NCI-H748 (cell line): ENCODE measurements around the gene ZSCAN20.
"Not testable (repeated sequence)": the region's sequence is repeated elsewhere in the genome, so short reads cannot be mapped to it uniquely, and the experiment has no call there.

ENCODE experiments used
- DNase-seq: peaks from one replicate; lab custom pipeline; 2025; ENCODE audit not compliant: unreplicated experiment; lab: John Stamatoyannopoulos, UW

Gene ZSCAN20

GRCh38 chr1:33473900-33474299 is 1.5 kb downstream of the ZSCAN20 start:
- no peak for DNase-seq

GRCh38 chr1:33477451-33477850 is 5.0 kb downstream of the ZSCAN20 start:
- no peak for DNase-seq

GRCh38 chr1:33482412-33482811 is 10.0 kb downstream of the ZSCAN20 start:
- no peak for DNase-seq

DNA sequence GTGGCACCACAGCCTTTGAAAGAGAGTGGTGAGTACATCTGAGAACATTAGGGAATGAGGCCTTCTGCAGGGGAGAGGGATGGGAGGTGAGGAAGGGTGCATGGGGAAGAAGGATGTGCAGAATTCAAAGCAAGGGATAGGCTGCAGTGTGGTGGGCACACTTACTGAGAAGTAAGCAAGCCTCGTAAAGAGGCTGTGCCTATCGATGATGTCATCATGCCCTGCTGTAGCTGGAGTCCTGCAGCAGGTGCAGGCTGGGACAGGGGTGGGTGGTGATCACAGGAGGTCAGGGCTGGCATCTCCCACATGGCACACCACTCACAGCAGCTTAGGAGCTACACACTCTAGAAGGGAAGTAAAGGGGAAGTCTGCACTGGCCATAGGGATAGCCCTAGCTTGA is 16.2 kb downstream of the ZSCAN20 start:
- no peak for DNase-seq

DNA sequence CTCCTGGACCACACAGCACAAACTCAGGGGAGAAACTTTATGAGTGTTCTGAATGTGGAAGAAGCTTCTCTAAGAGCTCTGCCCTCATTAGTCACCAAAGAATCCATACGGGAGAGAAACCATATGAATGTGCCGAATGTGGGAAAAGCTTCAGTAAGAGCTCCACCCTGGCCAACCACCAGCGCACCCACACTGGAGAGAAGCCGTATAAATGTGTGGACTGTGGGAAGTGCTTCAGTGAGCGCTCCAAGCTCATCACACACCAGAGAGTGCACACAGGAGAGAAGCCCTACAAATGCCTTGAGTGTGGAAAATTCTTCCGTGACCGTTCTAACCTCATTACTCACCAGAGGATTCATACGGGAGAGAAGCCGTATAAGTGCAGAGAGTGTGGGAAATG is 22.5 kb downstream of the ZSCAN20 start:
- no peak for DNase-seq

DNA sequence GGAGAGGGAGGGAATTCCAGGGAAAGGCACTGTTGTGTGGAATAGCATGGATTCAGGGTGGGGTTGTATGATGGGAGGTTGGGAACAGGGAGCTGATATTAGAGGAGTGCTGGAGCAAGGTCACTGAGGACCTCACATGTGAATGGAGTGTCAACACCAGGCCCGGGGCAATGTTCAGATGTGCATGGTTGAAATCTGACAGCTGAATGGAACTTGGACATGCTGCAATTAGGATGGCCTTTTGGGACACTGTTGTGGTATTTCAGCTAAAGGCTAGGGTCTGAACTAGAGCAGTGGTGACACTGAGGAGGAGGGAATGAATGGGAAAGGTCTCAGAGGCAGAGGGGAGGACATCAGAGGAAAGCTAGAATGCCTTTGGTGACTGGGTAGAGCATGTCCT is 25.0 kb downstream of the ZSCAN20 start:
- DNase-seq = no peak

DNA sequence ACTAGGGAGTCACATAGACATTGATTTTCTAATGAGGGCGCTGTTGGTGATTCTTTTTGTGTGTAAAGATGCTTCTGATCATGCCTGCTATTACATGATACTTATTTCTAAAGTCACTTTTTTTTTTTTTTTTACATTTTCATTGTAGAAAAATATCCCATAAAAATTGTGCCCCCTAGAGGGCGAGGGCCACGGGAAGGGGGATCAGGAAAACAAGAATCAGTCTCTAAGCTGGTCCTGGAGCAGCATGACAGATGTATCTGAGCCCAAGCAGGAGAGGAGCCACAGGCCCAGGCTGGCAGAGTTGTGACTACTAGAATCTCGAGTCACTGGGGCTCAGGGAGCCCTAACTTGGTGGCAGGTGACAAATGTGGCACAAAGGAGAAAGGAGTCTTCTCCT is 28.1 kb downstream of the ZSCAN20 start:
- DNase-seq = no peak

DNA sequence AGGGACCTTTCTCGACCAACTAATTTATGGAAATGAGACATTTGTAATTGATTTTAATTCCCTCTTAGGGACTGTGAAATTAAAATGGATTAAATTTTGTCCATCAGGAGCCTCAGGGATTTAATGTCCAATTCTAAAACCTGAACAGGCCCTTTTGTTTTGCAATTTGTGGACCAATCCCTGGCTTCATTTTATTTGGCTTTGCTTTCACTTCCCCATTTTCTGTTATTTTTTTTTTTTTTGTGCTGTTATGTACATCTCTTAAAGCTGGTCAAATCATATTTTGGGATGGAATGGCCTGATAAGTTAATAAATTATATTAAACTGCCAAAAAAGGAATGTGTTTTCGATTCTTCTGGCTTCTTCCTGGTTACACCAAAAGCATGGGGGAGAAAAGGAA is 28.9 kb downstream of the ZSCAN20 start:
- DNase-seq = no peak

- DNase-seq = no peak
These were observed 29.3 kb downstream of the ZSCAN20 start for GRCh38 chr1:33501774-33502173.

DNA sequence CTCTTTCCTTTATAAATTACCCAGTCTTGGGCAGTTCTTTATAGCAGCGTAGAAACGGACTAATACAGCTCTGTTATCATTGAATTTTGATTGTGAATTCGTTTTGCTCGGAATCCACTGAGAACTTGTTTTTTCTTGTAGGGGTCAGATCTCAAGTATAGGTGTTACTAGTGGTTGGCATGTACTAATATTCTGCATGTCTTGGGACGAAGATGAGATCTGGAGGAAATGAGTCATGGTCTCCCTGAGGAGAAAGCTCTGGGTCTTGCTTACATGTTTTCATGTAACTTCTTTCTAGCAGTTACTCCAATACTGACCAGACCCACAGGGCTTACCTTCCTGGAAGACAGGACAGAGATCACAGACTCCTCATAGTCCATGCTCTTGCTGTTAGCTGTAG is 30.3 kb downstream of the ZSCAN20 start:
- DNase-seq = no peak

DNA sequence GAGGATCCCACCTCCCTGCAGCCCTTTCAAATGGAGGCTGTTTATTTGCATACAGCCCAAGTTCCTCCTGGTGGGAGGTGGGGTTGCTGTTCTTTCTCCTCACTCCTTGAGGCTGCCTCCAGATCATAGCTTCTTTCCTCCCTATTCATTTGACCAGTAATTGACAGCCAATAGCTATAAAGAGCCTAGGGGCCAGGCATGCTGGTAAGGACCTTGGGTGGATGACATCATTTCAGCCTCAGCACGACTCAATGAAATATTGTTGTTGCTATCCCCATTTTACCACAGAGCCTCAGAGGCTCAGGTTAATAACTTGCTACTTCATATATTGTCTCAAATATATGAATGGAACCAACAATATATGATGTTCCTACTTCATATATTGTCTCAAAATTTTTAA is 31.1 kb downstream of the ZSCAN20 start:
- no peak for DNase-seq

- no peak for DNase-seq
These were observed 35.2 kb downstream of the ZSCAN20 start for GRCh38 chr1:33507661-33508060.

DNA sequence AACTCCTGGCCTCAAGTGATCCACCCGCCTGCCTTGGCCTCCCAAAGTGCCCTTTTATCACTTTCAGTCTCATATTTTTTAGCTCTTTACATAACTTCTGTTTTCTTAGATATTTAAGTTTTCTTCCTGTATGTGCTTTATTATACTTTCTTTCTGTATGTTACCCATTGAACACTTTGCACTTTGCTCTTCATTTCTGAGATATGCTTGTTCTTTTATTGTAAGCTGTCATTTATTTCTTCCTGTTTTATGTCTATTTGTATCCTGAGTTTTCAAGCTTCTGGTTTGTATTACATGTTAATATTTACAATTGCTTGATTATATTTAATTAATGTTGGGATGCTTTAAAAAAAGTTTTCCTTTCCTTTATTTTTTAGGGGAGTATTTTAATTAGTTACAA is 35.7 kb downstream of the ZSCAN20 start:
- no peak for DNase-seq

DNA sequence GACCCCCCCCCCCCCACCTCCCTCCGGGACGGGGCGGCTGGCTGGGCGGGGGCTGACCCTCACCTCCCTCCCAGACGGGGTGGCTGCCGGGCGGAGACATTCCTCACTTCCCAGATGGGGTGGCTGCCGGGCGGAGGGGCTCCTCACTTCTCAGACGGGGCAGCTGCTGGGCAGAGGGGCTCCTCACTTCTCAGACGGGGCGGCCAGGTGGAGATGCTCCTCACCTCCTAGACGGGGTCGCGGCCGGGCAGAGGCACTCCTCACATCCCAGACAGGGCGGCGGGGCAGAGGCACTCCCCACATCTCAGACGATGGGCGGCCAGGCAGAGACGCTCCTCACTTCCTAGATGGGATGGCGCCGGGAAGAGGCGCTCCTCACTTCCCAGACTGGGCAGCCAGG is 36.8 kb downstream of the ZSCAN20 start:
- not testable (repeated sequence) for DNase-seq

- DNase-seq = no peak
These were observed 40.0 kb downstream of the ZSCAN20 start for GRCh38 chr1:33512226-33513011.

DNA sequence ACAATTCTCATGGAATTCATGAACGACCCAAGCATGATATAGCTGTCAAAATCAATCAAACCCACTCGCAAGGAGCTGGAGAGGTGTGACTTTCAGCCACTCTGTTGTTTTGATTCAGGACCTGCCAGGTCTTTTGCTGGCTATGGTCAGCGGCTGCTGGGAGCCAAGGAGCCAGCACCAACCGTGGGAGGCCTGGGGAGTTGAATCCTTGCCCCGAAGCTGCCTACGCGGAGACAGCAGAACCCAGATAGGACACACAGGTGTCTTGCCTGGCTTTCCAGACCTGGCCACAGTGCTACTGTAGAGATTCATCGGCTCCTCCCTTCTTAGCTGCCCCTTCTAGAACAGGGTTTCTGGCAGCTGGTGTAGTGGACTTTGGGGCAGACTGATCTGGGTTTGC is 42.7 kb downstream of the ZSCAN20 start:
- DNase-seq = no peak

DNA sequence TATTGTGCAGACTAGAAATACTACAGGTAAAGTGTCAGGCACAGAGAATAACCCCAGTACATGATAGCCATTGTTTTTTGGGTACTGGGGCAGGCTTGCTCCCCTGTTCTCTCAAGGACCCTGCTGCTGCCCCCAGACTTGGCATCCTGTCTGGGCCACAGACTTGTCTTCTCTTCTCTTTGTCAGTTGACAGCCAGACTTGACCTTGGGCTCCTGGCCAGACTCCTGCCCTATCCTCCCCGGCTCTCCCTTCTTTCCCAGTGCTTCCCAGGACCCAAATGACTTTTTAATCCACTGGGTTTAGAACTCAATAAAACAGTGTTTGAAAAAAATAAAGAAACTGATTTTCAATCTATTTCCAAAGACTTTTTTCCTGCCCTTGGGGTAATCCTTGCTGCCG is 43.2 kb downstream of the ZSCAN20 start:
- DNase-seq = no peak

- no peak for DNase-seq
These were observed 44.0 kb downstream of the ZSCAN20 start for GRCh38 chr1:33516428-33516827.

GRCh38 chr1:33516891-33517567 is 44.6 kb downstream of the ZSCAN20 start:
- no peak for DNase-seq

GRCh38 chr1:33517596-33518250 is 45.3 kb downstream of the ZSCAN20 start:
- DNase-seq = no peak

DNA sequence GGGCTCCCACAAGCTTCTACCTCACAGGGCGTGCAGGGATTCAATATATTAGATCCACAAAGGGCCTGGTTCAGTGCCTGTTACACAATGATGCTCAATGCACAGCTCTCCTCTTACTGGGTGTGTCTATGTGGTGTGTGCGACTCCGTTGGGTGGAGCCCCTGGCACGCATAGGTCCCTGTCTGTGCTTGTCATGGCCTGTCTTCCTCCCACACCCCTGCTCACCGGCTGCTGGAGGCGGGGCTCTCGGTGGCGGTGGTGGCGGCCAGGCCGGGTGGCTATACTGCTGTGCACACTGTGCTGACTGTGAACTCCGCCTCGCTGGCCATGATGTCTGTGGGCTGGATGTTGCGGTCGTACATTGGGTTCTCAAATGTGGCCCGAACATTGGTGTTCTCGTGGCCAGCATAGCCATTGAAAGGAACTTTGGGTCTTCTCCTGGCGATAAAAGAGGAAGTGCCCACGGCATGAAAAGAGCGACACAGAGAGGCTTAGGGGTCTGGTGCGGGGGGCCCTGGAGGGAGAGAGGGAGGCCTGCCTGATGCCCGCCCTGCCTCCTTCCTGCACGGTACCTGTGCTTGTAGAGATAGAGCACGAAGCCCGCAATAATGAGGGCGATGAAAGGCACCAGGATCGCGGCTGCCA is 46.9 kb downstream of the ZSCAN20 start:
- DNase-seq = no peak

DNA sequence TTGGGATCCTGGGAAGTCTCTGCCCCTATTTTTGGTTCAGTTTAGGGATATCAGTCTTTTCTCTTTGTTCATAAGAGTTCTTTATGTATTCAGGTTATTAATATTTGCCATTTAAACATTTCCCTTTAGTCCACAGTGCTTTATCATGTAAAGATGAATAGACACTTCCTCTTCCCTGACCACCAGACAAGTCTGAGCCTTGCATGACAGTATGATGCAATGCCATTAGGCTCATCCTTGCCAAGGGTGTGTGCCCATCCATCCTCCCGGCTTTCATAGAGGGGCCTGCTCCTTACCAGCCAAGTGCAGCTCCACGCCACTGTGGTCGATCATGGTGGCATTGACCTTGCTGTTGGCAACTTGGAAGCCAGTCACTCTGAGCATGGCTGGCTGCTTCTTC is 52.1 kb downstream of the ZSCAN20 start:
- DNase-seq = no peak
